ENCODE data around the gene REEP1. TPM values are rescaled to one million over a fixed set of nuclear protein-coding genes. Genes with fewer than 3 reads are reported as not detected.

REEP1 gene
- total and polyA plus RNA-seq, 2 of the 8 experiments (the other 6 are each of a cell fraction or from before 2014, with no cell fraction given) = 0.74 to 1.5 TPM

- 87% methylated on average over 8 of the region's 8 CpGs; no CpG with 5 or more reads in 1 of the 2 experiments for WGBS, 2 experiments (ENCODE audit: extremely low coverage in 1 of 2, insufficient coverage in 1 of 2, insufficient read length in 1 of 2, insufficient replicate concordance in 2 of 2, low coverage in 1 of 2, low lambda C conversion rate in 2 of 2, missing lambda C conversion rate in 1 of 2)
- Histone ChIP-seq H2BK5ac (ENCODE audit: low read depth, low read length) (no peak overlapping the region), H3K79me2 (ENCODE audit: control insufficient read depth in 1 of 2, insufficient read depth in 2 of 2, low read length in 2 of 2) (no peaks in the 10 kb centered on the region)
Observed at GRCh38 chr2:86352137-86352726, 14.8 kb upstream of the REEP1 start.

More at GRCh38 chr2:86352137-86352726, 14.8 kb upstream of the REEP1 start:
- H3K9ac ChIP-seq (replicated peaks in 1 of 4; ENCODE audit: extremely low read depth in 1 of 4, low read depth in 3 of 4, low read length in 3 of 4) = no peak overlapping the region
- H3K27me3 ChIP-seq (replicated peaks in 1 of 4; ENCODE audit: control insufficient read depth in 3 of 4, extremely low read depth in 1 of 4, insufficient read depth in 3 of 4, low read length in 3 of 4) = no peaks in the 10 kb centered on the region
- CTCF ChIA-PET (ENCODE audit: partially characterized antibody) = interaction anchor here (0.9 to 1.7 kb wide), 4 partner anchors 20 to 129 kb away, joined by 3 to 6 read pairs (median 4); no protein-coding TSS in a partner anchor
- H3K14ac ChIP-seq (ENCODE audit: insufficient read length) = no peak overlapping the region
- DNase-seq (ENCODE audit: low read depth in 1 of 2, low spot score in 2 of 2) (peak in 1 of 2 experiments; percentile 16), FAIRE-seq (no peak)
- no peak overlapping the region for H4K5ac ChIP-seq (ENCODE audit: insufficient read length, low read depth, low read length)
- H2BK120ac ChIP-seq (replicated peaks; ENCODE audit: low read depth, low read length) = no peak overlapping the region
- no peaks in the 10 kb centered on the region for H3K9me3 ChIP-seq (ENCODE audit: insufficient read depth in 2 of 2, low read depth in 1 of 2, low read length in 1 of 2)
- no peak overlapping the region for H3K4me2 ChIP-seq (ENCODE audit: insufficient read depth in 1 of 2, low read depth in 2 of 2, low read length in 2 of 2)
- no peak overlapping the region for H3K27ac ChIP-seq (ENCODE audit: low read depth, low read length)
- H3K23me2 ChIP-seq (ENCODE audit: low read depth, low read length) = no peaks in the 10 kb centered on the region
- no peak overlapping the region for H4K8ac ChIP-seq (ENCODE audit: extremely low read depth, insufficient read depth, low read length)
- H3K79me1 ChIP-seq (ENCODE audit: low read depth, low read length) = 0 out of 2 replicates have a peak, but pooled peaks cover 2% of the 10 kb centered on the region
- no peak overlapping the region for H3K4ac ChIP-seq (replicated peaks; ENCODE audit: insufficient read length, low read depth, low read length)
- H3K23ac ChIP-seq (ENCODE audit: insufficient read length) = no peak overlapping the region
- H2BK12ac ChIP-seq (ENCODE audit: low read depth, low read length) = no peak overlapping the region
- no peak overlapping the region for H2BK15ac ChIP-seq (ENCODE audit: low read length)
- no peaks in the 10 kb centered on the region for H3K36me3 ChIP-seq (ENCODE audit: control insufficient read depth in 2 of 4, insufficient read depth in 4 of 4, low read length in 3 of 4)
- no peak overlapping the region for H2AK5ac ChIP-seq (ENCODE audit: low read depth, low read length)
- H4K91ac ChIP-seq (replicated peaks; ENCODE audit: insufficient read length, low read length) = no peak overlapping the region
- H3K4me1 ChIP-seq (replicated peaks in 1 of 4; ENCODE audit: control insufficient read depth in 3 of 4, insufficient read depth in 4 of 4, low read length in 3 of 4) = no peaks in the 10 kb centered on the region
- no peak overlapping the region for H3K18ac ChIP-seq (ENCODE audit: extremely low read depth, low read length)
- peak overlapping the region; percentile 9 for H3K56ac ChIP-seq (replicated peaks; ENCODE audit: insufficient read length, low read depth, low read length)
- H2AFZ ChIP-seq (ENCODE audit: low read length) = no peak overlapping the region
- no peak overlapping the region for H2BK20ac ChIP-seq (ENCODE audit: low read length)
- no peaks in the 10 kb centered on the region for H4K20me1 ChIP-seq (replicated peaks in 1 of 2; ENCODE audit: control insufficient read depth in 1 of 2, insufficient read depth in 2 of 2, low read length in 2 of 2)
- POLR2A ChIA-PET (ENCODE audit: partially characterized antibody) = interaction anchor here (1.3 kb wide), 1 partner anchor 89 kb away, joined by 3 read pairs; the partner anchor contains the start of gene KDM3A
- H3K4me3 ChIP-seq (ENCODE audit: extremely low read depth in 1 of 4, insufficient read depth in 2 of 4, low read depth in 3 of 4, low read length in 4 of 4) = no peak overlapping the region
- TF ChIP-seq GTF2F1 (IDR thresholded peaks at IDR 0.05; ENCODE audit: borderline replicate concordance, low read depth, low read length) = no peak
- no peak for TF ChIP-seq RFX5 (IDR thresholded peaks at IDR 0.05; ENCODE audit: borderline replicate concordance, low read depth, low read length)
- no peak for TF ChIP-seq SIX5 (IDR thresholded peaks at IDR 0.05; ENCODE audit: low read depth, low read length)
- no peak for TF ChIP-seq SUZ12 (IDR thresholded peaks at IDR 0.05; ENCODE audit: low read length)
- no peak for TF ChIP-seq EP300 (IDR thresholded peaks at IDR 0.05; ENCODE audit: borderline replicate concordance in 1 of 2, low read depth in 2 of 2, low read length in 2 of 2)
- no peak for TF ChIP-seq EGR1 (IDR thresholded peaks at IDR 0.05; ENCODE audit: borderline replicate concordance, low read depth, low read length)
- no peak for TF ChIP-seq MAFK (IDR thresholded peaks at IDR 0.05; ENCODE audit: low read depth, low read length)
- TF ChIP-seq SP2 (IDR thresholded peaks at IDR 0.05; ENCODE audit: low read length) = no peak
- no peak for TF ChIP-seq TAF7 (optimal IDR thresholded peaks at IDR 0.05; ENCODE audit: borderline replicate concordance, low read depth, low read length)
- TF ChIP-seq HDAC2 (IDR thresholded peaks at IDR 0.05; ENCODE audit: borderline replicate concordance in 1 of 2, low read depth in 2 of 2, low read length in 2 of 2) = no peak

All from H1 (cell line).